Upper lobe of left lung (tissue), 6 donors: Measurements from ENCODE around the gene PLBD2. TPM values are rescaled to one million over a fixed set of nuclear protein-coding genes. Genes with fewer than 3 reads are reported as not detected.
"Not testable (repeated sequence)": the region's sequence is repeated elsewhere in the genome, so short reads cannot be mapped to it uniquely, and the experiment has no call there.

Source experiments
- ATAC-seq, 2 donors: fragments of 200-7000 bp; cut with Tn5 transposase; one replicate each; pipeline ENCODE4 v1.9.1; 2022; ENCODE audit warnings: mild to moderate bottlenecking in 2 of 2, moderate library complexity in 2 of 2; ENCODE audit not compliant: low FRiP score in 2 of 2
- DNase-seq, 2 donors: peaks; one replicate each; pipeline ENCODE4 v3.0.0-alpha.2; 2019 to 2020
- H3K27ac ChIP-seq, 4 donors: fragments of 200-600 bp; sonication (generic); one replicate each; pipeline ENCODE4 v1.5.1; 2016 to 2019
- H3K27me3 ChIP-seq, 4 donors: fragments of 200-600 bp; sonication (generic); one replicate each; pipeline ENCODE4 v1.5.1; 2017 to 2019
- H3K36me3 ChIP-seq, 4 donors: fragments of 200-600 bp; sonication (generic); one replicate each; pipeline ENCODE4 v1.5.1; 2016 to 2019
- H3K4me1 ChIP-seq, 4 donors: fragments of 200-600 bp; sonication (generic); one replicate each; pipeline ENCODE4 v1.5.1; 2018 to 2019
- H3K4me3 ChIP-seq, 4 donors: fragments of 200-600 bp; sonication (generic); one replicate each; pipeline ENCODE4 v1.5.1; 2017 to 2019; ENCODE audit warnings: mild to moderate bottlenecking in 2 of 4, moderate library complexity in 1 of 4
- H3K9me3 ChIP-seq, 4 donors: fragments of 200-600 bp; sonication (generic); one replicate each; pipeline ENCODE4 v1.5.1; 2018 to 2019
- CTCF ChIP-seq, 6 experiments: fragments of 450-650 bp in 4 of 6; fragments of 200-600 bp in 2 of 6; sonication (generic) in 2 of 6; IDR thresholded peaks; one replicate each; pipeline ENCODE4 v1.5.1; 2016 to 2019; ENCODE audit warnings: antibody characterized with exemption in 6 of 6
- EP300 ChIP-seq, 4 donors: sonication (generic); formaldehyde crosslinking; IDR thresholded peaks; one replicate each; pipeline ENCODE4 v1.5.1; 2017; ENCODE audit warnings: antibody characterized with exemption in 4 of 4, control low read depth in 2 of 4
- POLR2A ChIP-seq, 4 donors: fragments of 450-650 bp; IDR thresholded peaks; one replicate each; pipeline ENCODE4 v1.5.1; 2016 to 2017; ENCODE audit warnings: antibody characterized with exemption in 4 of 4, mild to moderate bottlenecking in 2 of 4
- POLR2AphosphoS5 ChIP-seq, 2 donors: sonication (generic); formaldehyde crosslinking; IDR thresholded peaks; one replicate each; pipeline ENCODE4 v1.5.1; 2017; ENCODE audit warnings: antibody characterized with exemption in 2 of 2
- WGBS, 2 donors: methylation state at CpG; one replicate each; pipeline ENCODE4 v1.1.5; 2017 to 2018; 5-methylcytosine and 5-hydroxymethylcytosine counted together
- total RNA-seq, 6 donors: library from RNA; depleted of rRNA in 4 of 6; stranded (reverse); fragments of >200 nt in 4 of 6; gene quantifications; one replicate each; pipeline versions ENCODE4 v1.1.0 to v1.2.1, GENCODE V29; 2016 to 2021
- donor health status: DM: no; HTN: no; CAD: no; lungs with moderate emphysema.
- donor health status: DM: no; HTN: yes; CAD: no; lungs with severe emphysema.

Gene PLBD2
- total RNA-seq, 6 donors from 2014 or later: 19.5 to 60.0 (median 46.4) TPM

DNA sequence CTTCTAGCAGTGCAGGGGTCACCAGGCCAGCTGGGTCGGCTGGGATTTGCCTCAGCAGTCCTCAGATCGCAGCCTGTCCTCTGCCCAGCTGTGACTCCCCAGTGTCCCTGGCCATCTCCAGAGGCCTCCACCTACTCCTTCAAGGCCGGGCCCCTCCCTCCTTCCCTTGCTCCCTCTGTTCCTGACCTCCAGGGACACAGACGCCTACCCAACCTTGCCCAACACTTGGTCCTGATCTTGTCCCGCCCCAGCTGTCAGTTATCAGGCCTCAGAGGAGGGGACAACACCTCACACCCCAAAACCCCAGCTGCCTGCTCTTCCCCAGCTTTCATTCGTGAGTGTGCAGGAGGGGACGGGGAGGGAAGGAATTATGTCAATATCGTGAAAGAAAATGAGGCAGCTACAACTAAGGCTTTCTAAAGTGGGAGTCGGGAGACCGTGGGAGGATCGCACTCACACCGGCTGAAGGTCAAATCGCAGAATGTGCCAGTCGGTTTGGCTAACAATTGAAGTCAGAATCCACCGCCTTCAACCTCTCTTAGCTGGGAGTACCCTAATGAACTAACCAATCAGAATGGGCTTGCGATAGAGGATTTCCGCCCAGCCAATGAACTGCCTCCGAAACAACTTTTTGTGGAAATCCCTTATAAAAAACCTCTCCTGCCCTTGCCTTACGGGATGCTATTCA, 9.4 kb upstream of the PLBD2 start:
- 65 to 71% methylated on average over 17 to 19 of the region's 19 CpGs for WGBS, 2 donors
- no peak for ATAC-seq
- H3K27ac ChIP-seq: no peak overlapping the region

DNA sequence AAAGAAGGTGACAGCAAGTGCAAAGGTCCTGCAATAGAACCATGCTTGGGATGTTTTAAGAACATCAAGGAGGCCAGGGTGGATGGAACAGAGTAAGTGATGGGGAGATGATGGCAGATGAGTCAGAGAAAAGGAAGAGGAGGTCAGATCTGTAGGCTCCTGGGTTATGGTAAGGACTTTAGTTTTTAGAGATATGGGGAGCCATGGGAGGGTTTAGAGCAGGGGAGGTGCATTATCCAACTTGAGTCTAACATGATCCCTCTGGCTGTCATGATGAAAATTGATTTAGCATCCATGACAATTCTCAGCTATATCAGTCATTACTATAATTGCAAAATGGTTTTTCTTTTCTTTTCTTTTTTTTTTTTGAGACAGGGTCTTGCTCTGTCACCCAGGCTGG, 7.3 kb upstream of the PLBD2 start:
- Histone ChIP-seq H3K4me3 (no peak overlapping the region), H3K9me3 (no peaks in the 10 kb centered on the region), H3K36me3 (no peaks in the 10 kb centered on the region), H3K27ac (no peak overlapping the region), H3K27me3 (no peaks in the 10 kb centered on the region), H3K4me1 (no peaks in the 10 kb centered on the region)
- no peak for DNase-seq
- no peak for ATAC-seq
- no peak for TF ChIP-seq EP300 (IDR thresholded peaks at IDR 0.05)
- no peak for TF ChIP-seq POLR2A (IDR thresholded peaks at IDR 0.05)
- TF ChIP-seq POLR2AphosphoS5 (IDR thresholded peaks at IDR 0.05): no peak
- no peak for TF ChIP-seq CTCF (IDR thresholded peaks at IDR 0.05)

More for the DNA sequence above, 9.4 kb upstream of the PLBD2 start:
- no peak for DNase-seq
- no peak overlapping the region for H3K4me3 ChIP-seq
- H3K27me3 ChIP-seq: no peaks in the 10 kb centered on the region
- no peaks in the 10 kb centered on the region for H3K9me3 ChIP-seq
- TF ChIP-seq POLR2A (IDR thresholded peaks at IDR 0.05): no peak
- no peak for TF ChIP-seq EP300 (IDR thresholded peaks at IDR 0.05)
- TF ChIP-seq POLR2AphosphoS5 (IDR thresholded peaks at IDR 0.05): no peak
- no peak for TF ChIP-seq CTCF (IDR thresholded peaks at IDR 0.05)
- no peaks in the 10 kb centered on the region for H3K4me1 ChIP-seq
- H3K36me3 ChIP-seq: no peaks in the 10 kb centered on the region

DNA sequence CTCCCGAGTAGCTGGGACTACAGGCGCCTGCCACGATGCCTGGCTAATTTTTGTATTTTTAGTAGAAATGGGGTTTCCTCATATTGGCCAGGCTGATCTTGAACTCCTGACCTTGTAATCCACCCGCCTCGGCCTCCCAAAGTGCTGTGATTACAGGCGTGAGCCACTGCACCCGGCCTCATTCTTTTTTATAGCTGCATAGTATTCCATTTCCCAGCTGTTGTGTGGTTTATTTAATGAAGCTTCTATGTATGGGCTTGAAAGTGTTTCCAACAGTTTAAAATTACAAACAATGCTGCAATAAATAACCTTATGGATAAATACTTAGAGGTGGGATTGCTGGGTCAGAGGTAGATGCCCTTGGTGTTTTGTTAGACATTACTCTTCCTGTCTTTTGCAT, 4.2 kb upstream of the PLBD2 start:
- peaks cover 1 to 11% (median 6%) of the 10 kb centered on the region in 4 donors for H3K4me1 ChIP-seq
- ATAC-seq, H3K4me3 ChIP-seq, H3K9me3 ChIP-seq, H3K36me3 ChIP-seq, H3K27me3 ChIP-seq, DNase-seq, H3K27ac ChIP-seq: not testable (repeated sequence)
- WGBS, 2 donors: 89 to 91% methylated on average over 7 of the region's 7 CpGs

DNA sequence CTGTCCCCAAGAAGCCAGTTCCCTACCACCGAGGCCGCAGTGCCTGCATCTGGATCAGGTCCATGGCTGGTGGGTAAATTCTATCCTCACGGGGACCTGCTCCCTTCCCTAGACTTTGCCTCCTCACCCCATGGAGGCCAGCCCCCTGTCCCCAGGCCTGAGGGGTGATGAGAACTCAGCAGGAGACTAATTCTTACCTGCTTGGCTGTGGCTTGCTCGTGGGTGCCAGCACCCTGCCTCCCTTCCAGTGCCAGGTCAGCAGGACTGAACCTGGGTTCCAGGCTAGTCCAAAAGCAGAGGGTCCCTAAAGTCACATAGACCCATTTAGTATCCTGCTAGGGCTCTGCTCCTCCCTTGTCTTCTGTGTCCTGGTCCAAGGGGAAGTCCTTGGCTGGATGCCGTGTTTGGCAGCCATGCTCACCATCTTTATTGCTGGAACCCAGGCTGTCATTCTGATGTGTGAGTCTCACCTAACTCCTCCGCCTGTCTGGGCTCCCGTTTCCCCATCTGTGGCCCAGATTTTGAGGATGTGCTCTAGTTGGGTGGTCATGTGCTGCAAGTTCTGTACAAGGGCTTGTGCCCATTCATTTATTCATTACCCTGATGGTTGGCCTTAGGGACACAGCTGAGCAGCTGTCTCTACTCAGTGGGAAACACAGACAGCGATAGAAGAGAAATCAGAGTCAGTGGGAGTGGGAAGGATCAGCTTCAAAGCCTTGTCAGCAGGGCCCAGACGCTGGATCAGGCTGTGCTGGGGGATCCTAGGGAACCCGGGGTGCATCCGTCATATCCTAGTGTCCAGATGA, 949 bp downstream of the PLBD2 start:
- DNase-seq: no peak
- TF ChIP-seq EP300 (IDR thresholded peaks at IDR 0.05) (no peak), CTCF (IDR thresholded peaks at IDR 0.05) (no peak), POLR2AphosphoS5 (IDR thresholded peaks at IDR 0.05) (no peak), POLR2A (IDR thresholded peaks at IDR 0.05) (no peak)
- Histone ChIP-seq H3K9me3 (no peaks in the 10 kb centered on the region), H3K4me3 (peak overlapping the region; percentile 67 to 88 (median 72)), H3K27ac (peak overlapping the region; percentile 74 to 91 (median 86)), H3K27me3 (no peaks in the 10 kb centered on the region), H3K4me1 (peaks cover 10 to 25% (median 15%) of the 10 kb centered on the region in 4 donors), H3K36me3 (no peaks in the 10 kb centered on the region)
- ATAC-seq: peak; percentile 3 to 36
- 52 to 63% methylated on average over 7 to 10 of the region's 11 CpGs for WGBS, 2 donors

GRCh38 chr12:113359939-113360748, 1.8 kb downstream of the PLBD2 start:
- Histone ChIP-seq H3K36me3 (no peaks in the 10 kb centered on the region), H3K4me1 (peaks cover 10 to 25% (median 15%) of the 10 kb centered on the region in 4 donors), H3K4me3 (peak overlapping the region in 2 of 4 donors; percentile 11 to 71), H3K27me3 (no peaks in the 10 kb centered on the region), H3K27ac (peak overlapping the region in 3 of 4 donors; percentile 13 to 91 (median 88)), H3K9me3 (no peaks in the 10 kb centered on the region)
- no peak for ATAC-seq
- WGBS, 2 donors: 68 to 80% methylated on average over 9 of the region's 9 CpGs
- no peak for TF ChIP-seq EP300 (IDR thresholded peaks at IDR 0.05)
- TF ChIP-seq CTCF (IDR thresholded peaks at IDR 0.05): no peak
- no peak for TF ChIP-seq POLR2AphosphoS5 (IDR thresholded peaks at IDR 0.05)
- peak in 1 of 4 donors; percentile 12 for TF ChIP-seq POLR2A (IDR thresholded peaks at IDR 0.05)
- peak in 1 of 2 donors; percentile 35 for DNase-seq
